GM06990 (cell line): Measurements from ENCODE around the gene PLXNA4.

Experiments
- DNase-seq: peaks from one replicate; pipeline ENCODE4 v3.0.0-alpha.2; 2011; ENCODE audit not compliant: insufficient read length; ENCODE audit errors: extremely low read depth
- H3K27me3 ChIP-seq: replicated peaks from 2 replicates; pipeline ENCODE4 v1.6.0; 2011; ENCODE audit warnings: low read length; ENCODE audit not compliant: control insufficient read depth, insufficient read depth
- H3K36me3 ChIP-seq: 2 replicates; pipeline ENCODE4 v1.5.1; 2011; ENCODE audit warnings: low read length; ENCODE audit not compliant: control insufficient read depth, insufficient read depth
- H3K4me3 ChIP-seq: replicated peaks from 2 replicates; pipeline ENCODE4 v1.5.1; 2011; ENCODE audit warnings: low read depth, mild to moderate bottlenecking, control low read depth, low read length
- TF ChIP-seq, protein P1 (sequence below): IDR thresholded peaks from 2 replicates; pipeline ENCODE4 v1.5.1; 2011; ENCODE audit warnings: low read length, control low read depth, mild to moderate bottlenecking, inconsistent platforms; ENCODE audit not compliant: insufficient read depth, poor library complexity, severe bottlenecking

The PLXNA4 gene

DNA sequence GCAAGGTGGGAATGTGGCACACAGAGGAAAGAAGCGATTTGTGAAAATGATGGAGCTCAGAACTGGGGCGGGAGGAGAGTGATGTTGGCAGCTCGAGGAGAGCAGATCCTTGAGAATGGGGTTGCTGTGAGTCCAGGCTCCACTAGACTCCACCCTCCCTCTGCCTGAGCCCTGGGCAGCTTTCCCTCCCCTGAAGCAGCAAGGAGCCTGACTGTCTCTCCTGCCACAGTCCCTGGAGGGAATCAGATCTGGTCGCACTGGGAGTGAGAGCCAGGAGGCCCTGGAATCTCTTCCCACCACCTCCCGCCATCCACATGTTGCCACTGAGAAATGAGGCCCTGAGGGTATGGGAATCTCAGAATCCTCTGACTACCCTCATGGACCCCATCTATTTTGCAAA is 362.7 kb downstream of the PLXNA4 start:
- H3K36me3 ChIP-seq, result no peaks in the 10 kb centered on the region
- TF ChIP-seq, protein P1, sequence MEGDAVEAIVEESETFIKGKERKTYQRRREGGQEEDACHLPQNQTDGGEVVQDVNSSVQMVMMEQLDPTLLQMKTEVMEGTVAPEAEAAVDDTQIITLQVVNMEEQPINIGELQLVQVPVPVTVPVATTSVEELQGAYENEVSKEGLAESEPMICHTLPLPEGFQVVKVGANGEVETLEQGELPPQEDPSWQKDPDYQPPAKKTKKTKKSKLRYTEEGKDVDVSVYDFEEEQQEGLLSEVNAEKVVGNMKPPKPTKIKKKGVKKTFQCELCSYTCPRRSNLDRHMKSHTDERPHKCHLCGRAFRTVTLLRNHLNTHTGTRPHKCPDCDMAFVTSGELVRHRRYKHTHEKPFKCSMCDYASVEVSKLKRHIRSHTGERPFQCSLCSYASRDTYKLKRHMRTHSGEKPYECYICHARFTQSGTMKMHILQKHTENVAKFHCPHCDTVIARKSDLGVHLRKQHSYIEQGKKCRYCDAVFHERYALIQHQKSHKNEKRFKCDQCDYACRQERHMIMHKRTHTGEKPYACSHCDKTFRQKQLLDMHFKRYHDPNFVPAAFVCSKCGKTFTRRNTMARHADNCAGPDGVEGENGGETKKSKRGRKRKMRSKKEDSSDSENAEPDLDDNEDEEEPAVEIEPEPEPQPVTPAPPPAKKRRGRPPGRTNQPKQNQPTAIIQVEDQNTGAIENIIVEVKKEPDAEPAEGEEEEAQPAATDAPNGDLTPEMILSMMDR, result no peak
- DNase-seq, result no peak
- H3K4me3 ChIP-seq, result no peak overlapping the region
- no peaks in the 10 kb centered on the region; the same call in 1 of the 2 replicates for H3K27me3 ChIP-seq

DNA sequence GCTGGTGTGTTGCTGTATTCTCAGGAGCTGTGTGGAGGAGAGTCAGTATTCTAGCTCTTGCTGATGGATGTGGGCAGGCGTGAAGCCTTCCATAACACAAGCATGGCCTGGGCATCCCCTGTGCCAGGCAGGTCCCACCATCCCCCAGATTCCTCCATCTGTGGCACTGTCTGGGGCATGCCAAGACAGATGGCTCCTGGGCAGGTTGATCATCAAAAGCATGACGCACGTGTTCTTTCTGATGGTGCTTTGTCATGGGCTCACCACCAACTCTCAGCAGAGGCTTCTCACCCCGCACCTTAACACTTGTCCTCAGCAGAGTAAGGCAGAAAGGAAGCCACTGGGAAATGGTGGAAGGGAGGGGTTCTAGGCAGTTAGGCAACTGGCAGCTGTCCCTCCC is 364.3 kb downstream of the PLXNA4 start:
- DNase-seq, result no peak
- TF ChIP-seq, protein P1, result no peak
- Histone ChIP-seq H3K4me3 (no peak overlapping the region), H3K36me3 (no peaks in the 10 kb centered on the region), H3K27me3 (no peaks in the 10 kb centered on the region; the same call in 1 of the 2 replicates)

DNA sequence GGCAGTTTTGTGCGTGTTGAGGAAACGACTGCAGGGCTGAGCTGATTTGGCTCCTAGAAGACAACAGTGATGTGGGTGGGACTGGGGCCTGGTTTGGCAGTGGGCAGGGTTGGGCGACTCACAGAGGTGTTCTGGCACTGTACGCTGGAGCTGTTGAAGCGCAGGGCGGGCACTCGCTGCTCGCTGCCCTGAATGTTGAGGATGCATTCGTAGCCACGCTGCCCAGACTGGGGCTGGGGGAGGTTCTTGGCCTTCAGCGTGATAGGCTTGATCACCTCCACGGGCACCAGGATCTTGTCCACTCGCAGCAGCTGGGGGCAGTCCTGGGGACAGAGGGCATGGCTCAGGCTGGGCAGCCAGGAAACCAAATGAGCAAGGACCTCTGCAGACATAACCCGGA is 365.4 kb downstream of the PLXNA4 start:
- Histone ChIP-seq H3K27me3 (no peaks in the 10 kb centered on the region; the same call in 1 of the 2 replicates), H3K4me3 (no peak overlapping the region)
- TF ChIP-seq, protein P1, result no peak

DNA sequence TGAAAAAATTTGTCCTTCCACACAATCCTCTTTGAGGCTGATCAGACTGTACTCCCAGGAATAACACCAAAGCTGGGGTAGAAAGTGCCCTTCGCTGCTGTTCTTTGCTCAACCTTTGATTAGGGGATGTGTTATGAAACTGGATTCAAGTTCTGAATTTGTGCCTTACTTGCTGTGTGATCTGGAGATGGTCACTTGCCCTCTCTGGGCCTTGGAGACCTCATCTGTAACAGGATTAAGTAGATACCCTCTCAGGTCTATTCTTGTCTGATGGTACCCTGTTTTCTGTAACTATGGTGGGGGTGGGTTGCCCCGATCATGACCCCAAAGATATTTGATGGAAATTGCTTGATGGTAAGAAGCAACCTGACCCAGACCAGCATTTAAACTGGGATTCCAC is 368.5 kb downstream of the PLXNA4 start:
- H3K36me3 ChIP-seq, result no peaks in the 10 kb centered on the region
- DNase-seq, result no peak
- TF ChIP-seq, protein P1, result no peak
- no peaks in the 10 kb centered on the region for H3K27me3 ChIP-seq
- no peak overlapping the region for H3K4me3 ChIP-seq

More for the DNA sequence above, 365.4 kb downstream of the PLXNA4 start:
- H3K36me3 ChIP-seq, result no peaks in the 10 kb centered on the region
- DNase-seq, result no peak

DNA sequence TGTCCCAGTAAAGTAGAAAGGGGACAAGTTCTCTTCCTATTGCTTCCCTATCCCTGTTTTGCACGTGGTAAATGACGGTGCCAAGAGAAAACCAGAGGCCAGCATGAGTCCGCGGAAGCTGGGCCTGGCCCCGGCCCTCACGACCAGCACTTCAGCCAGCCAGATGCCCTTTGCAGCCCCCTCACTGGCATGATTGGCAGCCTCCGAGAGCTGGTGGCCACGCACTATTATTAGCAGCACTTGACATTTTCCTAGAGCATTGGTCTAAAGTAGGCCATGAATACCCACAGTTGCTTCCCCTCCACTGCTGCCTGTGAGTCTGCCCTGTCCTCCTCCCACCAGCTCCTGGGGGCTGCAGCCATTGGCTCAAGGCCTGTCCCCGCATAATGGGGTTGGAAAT is 369.1 kb downstream of the PLXNA4 start:
- Histone ChIP-seq H3K4me3 (no peak overlapping the region), H3K27me3 (no peaks in the 10 kb centered on the region), H3K36me3 (no peaks in the 10 kb centered on the region)
- TF ChIP-seq, protein P1, result no peak
- no peak for DNase-seq

DNA sequence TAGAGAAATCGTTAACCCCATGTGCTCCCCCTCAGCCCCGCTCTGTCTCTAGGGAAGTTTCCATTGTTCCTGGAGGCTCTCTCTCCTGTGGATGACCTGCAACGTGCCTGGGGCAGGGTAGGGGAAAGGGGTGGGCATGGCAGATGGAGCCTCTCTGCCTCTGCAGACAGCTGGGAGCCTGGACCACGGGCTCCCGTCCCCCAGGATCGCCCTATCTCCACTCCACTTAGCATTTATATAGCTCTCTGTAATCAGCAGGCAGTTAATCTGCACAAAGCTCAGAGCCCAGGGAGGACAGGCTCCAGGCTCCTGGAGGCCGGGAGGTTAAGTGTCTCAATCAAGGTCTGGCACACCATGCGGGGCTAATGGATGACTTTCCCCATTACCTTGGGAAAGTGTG is 369.7 kb downstream of the PLXNA4 start:
- H3K4me3 ChIP-seq, result no peak overlapping the region
- no peaks in the 10 kb centered on the region for H3K36me3 ChIP-seq
- no peaks in the 10 kb centered on the region for H3K27me3 ChIP-seq
- TF ChIP-seq, protein P1, result no peak
- no peak for DNase-seq
